Endothelial cell of umbilical vein (primary cell): ENCODE measurements around the gene IL10. TPM values are rescaled to one million over a fixed set of nuclear protein-coding genes. Genes with fewer than 3 reads are reported as not detected.
"Not testable (repeated sequence)": the region's sequence is repeated elsewhere in the genome, so short reads cannot be mapped to it uniquely, and the experiment has no call there.

Experiments
- BruUV-seq: library from RNA; stranded (reverse); fragments of 400-500 nt; replicated peaks from 2 replicates; lab custom pipeline; 2021; lab: Mats Ljungman, UMichigan
- CTCF ChIA-PET: fragments of 300-600, 350-600 bp; sonication (Branson Sonifier 250); formaldehyde crosslinking; loops from one replicate; lab custom pipeline; 2021; ENCODE audit warnings: antibody characterized with exemption, inconsistent platforms; lab: Charles Lee
- POLR2A ChIA-PET: fragments of 300-600, 350-600 bp; sonication (Branson Sonifier 250); formaldehyde crosslinking; loops from one replicate; lab custom pipeline; 2021; ENCODE audit warnings: antibody characterized with exemption, inconsistent platforms; lab: Charles Lee
- DNase-seq: peaks from one replicate; pipeline ENCODE4 v3.0.0-alpha.2; 2011; ENCODE audit warnings: low read depth, low spot score
- FAIRE-seq: peaks from 2 replicates; lab custom pipeline; 2011; peaks lifted over from hg19 to GRCh38; lab: Jason Lieb, UNC
- H2AFZ ChIP-seq: 2 replicates; pipeline ENCODE4 v1.6.0; 2012; ENCODE audit warnings: low read depth, low read length, control low read depth, inconsistent platforms
- H3K27ac ChIP-seq: 2 replicates; pipeline ENCODE4 v1.5.1; 2011; ENCODE audit warnings: low read depth, mild to moderate bottlenecking, control low read depth, low read length, moderate library complexity; ENCODE audit not compliant: insufficient read depth
- H3K27me3 ChIP-seq, 2 experiments: 2 replicates each; pipeline versions ENCODE4 v1.6.0 to v1.6.1; 2011; ENCODE audit warnings: low read length in 2 of 2, mixed read lengths in 1 of 2; ENCODE audit not compliant: control insufficient read depth in 2 of 2, insufficient read depth in 2 of 2
- H3K36me3 ChIP-seq, 2 experiments: 2 replicates in 1 of 2; 3 replicates in 1 of 2; pipeline ENCODE4 v1.5.1; 2011; ENCODE audit warnings: low read length in 2 of 2, mild to moderate bottlenecking in 1 of 2, moderate library complexity in 1 of 2; ENCODE audit not compliant: control insufficient read depth in 2 of 2, insufficient read depth in 2 of 2; ENCODE audit errors: extremely low read depth in 1 of 2
- H3K4me1 ChIP-seq: 3 replicates; pipeline ENCODE4 v1.5.1; 2011; ENCODE audit warnings: mild to moderate bottlenecking, low read length; ENCODE audit not compliant: control insufficient read depth, insufficient read depth; ENCODE audit errors: extremely low read depth
- H3K4me2 ChIP-seq: 2 replicates; pipeline ENCODE4 v1.6.1; 2011; ENCODE audit warnings: low read length, control low read depth, mixed read lengths; ENCODE audit not compliant: insufficient read depth
- H3K4me3 ChIP-seq, 3 experiments: fragments of 200-600 bp in 1 of 3; sonication (generic), shearing (Covaris generic) in 1 of 3; replicated peaks in 1 of 3; 2 replicates each; pipeline ENCODE4 v1.5.1; 2011 to 2016; ENCODE audit warnings: control low read depth in 3 of 3, low read length in 3 of 3, mild to moderate bottlenecking in 2 of 3, inconsistent platforms in 1 of 3, low read depth in 1 of 3, moderate library complexity in 1 of 3; ENCODE audit not compliant: insufficient read depth in 1 of 3
- H3K79me2 ChIP-seq: 2 replicates; pipeline ENCODE4 v1.6.0; 2012; ENCODE audit warnings: low read length, inconsistent platforms; ENCODE audit not compliant: control insufficient read depth, insufficient read depth
- H3K9ac ChIP-seq: replicated peaks from 2 replicates; pipeline ENCODE3; 2011; ENCODE audit warnings: low read length, control low read depth; ENCODE audit not compliant: insufficient read depth; ENCODE audit errors: extremely low read depth
- H3K9me1 ChIP-seq: replicated peaks from 3 replicates; pipeline ENCODE4 v1.6.0; 2011; ENCODE audit warnings: mild to moderate bottlenecking, low read length; ENCODE audit not compliant: control insufficient read depth, insufficient read depth; ENCODE audit errors: extremely low read depth
- H3K9me3 ChIP-seq: replicated peaks from 2 replicates; pipeline ENCODE4 v1.5.1; 2012; ENCODE audit warnings: low read length, inconsistent platforms; ENCODE audit not compliant: control insufficient read depth, insufficient read depth
- H4K20me1 ChIP-seq: replicated peaks from 2 replicates; pipeline ENCODE3; 2011; ENCODE audit warnings: mild to moderate bottlenecking, low read length; ENCODE audit not compliant: control insufficient read depth, insufficient read depth; ENCODE audit errors: extremely low read depth
- EZH2 ChIP-seq: IDR thresholded peaks from 2 replicates; pipeline ENCODE4 v1.6.1; 2012; ENCODE audit warnings: borderline replicate concordance, low read depth, mild to moderate bottlenecking, moderate library complexity, low read length, inconsistent platforms; ENCODE audit not compliant: severe bottlenecking
- FOS ChIP-seq: IDR thresholded peaks from 2 replicates; pipeline ENCODE4 v1.6.1; 2011; ENCODE audit warnings: mild to moderate bottlenecking, low read length, moderate library complexity, borderline replicate concordance; ENCODE audit not compliant: insufficient read depth
- GATA2 ChIP-seq: IDR thresholded peaks from 2 replicates; pipeline ENCODE4 v1.7.0; 2011; ENCODE audit warnings: low read depth, mild to moderate bottlenecking, moderate library complexity, mixed read lengths, low read length; ENCODE audit not compliant: insufficient read length, insufficient read depth
- JUN ChIP-seq: IDR thresholded peaks from 2 replicates; pipeline ENCODE4 v1.6.1; 2011; ENCODE audit warnings: borderline replicate concordance, low read depth; ENCODE audit not compliant: insufficient read length, insufficient read depth
- MYC ChIP-seq: IDR thresholded peaks from one replicate; pipeline ENCODE4 v1.6.1; 2011; ENCODE audit warnings: mild to moderate bottlenecking, low read depth, low read length
- POLR2A ChIP-seq: IDR thresholded peaks from 2 replicates; pipeline ENCODE4 v1.6.1; 2012; ENCODE audit warnings: low read depth, mild to moderate bottlenecking, control low read depth, low read length
- POLR2AphosphoS5 ChIP-seq: IDR thresholded peaks from 2 replicates; pipeline ENCODE4 v1.6.1; 2012; ENCODE audit warnings: low read depth, mild to moderate bottlenecking, control low read depth, low read length, moderate library complexity; ENCODE audit not compliant: insufficient read depth
- dilution Hi-C: fragments of 300-500 bp; cut with MboI; formaldehyde crosslinking; loops from one replicate; pipeline ENCODE4 v1.15.0; 2019; ENCODE audit warnings: low sequenced_read_pairs; ENCODE audit not compliant: extremely low pct_ligation_motif_present
- intact Hi-C: fragments of 100-400 bp; cut with micrococcal nuclease; formaldehyde crosslinking; loops from one replicate; pipeline ENCODE4 v1.10.0; 2022
- polyA plus RNA-seq, 4 experiments: library from polyadenylated mRNA; depleted of rRNA in 3 of 4; stranded (reverse) in 3 of 4; unstranded in 1 of 4; fragments of >200 nt; gene quantifications; 2 replicates each; pipeline versions ENCODE4 v1.2.1 to v1.2.3, GENCODE V29; 2011 to 2012; ENCODE audit warnings: missing spikeins in 1 of 4
- total RNA-seq: library from RNA; stranded (reverse); gene quantifications from 2 replicates; pipeline ENCODE4 v1.2.3, GENCODE V29; 2021
- TF ChIP-seq, protein P1 (sequence below), 2 donors: IDR thresholded peaks; 1 replicate in 1 of 2; 2 replicates in 1 of 2; pipeline ENCODE4 v1.5.1; 2011; ENCODE audit warnings: low read length in 2 of 2, mild to moderate bottlenecking in 2 of 2, moderate library complexity in 2 of 2, control low read depth in 1 of 2, inconsistent platforms in 1 of 2, low read depth in 1 of 2; ENCODE audit not compliant: insufficient read depth in 1 of 2; ENCODE audit errors: extremely low read depth in 1 of 2
- TF ChIP-seq, protein P2 (sequence below): IDR thresholded peaks from 2 replicates; pipeline ENCODE4 v1.6.1; 2011; ENCODE audit not compliant: insufficient read depth, insufficient read length

IL10 gene
- total and polyA plus RNA-seq, 2 donors (not counting 3 experiments of a cell fraction or from before 2014, with no cell fraction given) = not detected

DNA sequence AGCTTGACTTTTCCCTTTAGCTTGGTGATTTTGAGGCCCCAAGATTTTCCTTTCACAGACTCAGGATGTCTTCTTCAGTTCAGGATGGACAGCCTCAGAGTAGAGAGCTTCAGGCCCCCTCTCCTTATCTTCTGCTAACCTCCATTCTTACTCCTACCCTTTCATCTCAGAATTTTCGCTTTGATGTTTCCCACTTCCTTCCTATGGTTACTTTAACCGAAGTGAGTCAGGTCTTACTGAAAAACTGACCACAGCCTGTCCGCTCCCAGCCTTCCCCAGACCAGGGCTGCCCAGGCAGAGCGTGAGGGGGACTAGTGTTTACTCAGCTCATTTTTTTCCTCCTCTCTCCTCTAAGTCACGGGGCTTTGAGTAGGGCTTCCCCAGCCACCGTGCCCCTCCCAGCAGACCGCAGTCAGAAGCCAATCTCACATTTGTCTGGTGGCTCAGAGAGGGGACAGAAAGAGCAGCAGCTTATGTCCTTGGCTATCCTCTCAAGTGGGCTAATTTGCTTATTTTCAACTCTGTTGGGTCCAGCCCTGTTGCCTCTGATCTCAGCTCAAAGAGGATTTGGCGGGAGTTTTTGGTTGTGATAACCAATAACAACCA, 5.9 kb downstream of the IL10 start:
- H2AFZ ChIP-seq = no peak overlapping the region
- no peaks in the 10 kb centered on the region for H4K20me1 ChIP-seq
- no peak for FAIRE-seq
- no peaks in the 10 kb centered on the region for H3K79me2 ChIP-seq
- H3K27ac ChIP-seq = no peak overlapping the region
- no peak for TF ChIP-seq GATA2
- no peak for TF ChIP-seq EZH2
- TF ChIP-seq, protein P1, sequence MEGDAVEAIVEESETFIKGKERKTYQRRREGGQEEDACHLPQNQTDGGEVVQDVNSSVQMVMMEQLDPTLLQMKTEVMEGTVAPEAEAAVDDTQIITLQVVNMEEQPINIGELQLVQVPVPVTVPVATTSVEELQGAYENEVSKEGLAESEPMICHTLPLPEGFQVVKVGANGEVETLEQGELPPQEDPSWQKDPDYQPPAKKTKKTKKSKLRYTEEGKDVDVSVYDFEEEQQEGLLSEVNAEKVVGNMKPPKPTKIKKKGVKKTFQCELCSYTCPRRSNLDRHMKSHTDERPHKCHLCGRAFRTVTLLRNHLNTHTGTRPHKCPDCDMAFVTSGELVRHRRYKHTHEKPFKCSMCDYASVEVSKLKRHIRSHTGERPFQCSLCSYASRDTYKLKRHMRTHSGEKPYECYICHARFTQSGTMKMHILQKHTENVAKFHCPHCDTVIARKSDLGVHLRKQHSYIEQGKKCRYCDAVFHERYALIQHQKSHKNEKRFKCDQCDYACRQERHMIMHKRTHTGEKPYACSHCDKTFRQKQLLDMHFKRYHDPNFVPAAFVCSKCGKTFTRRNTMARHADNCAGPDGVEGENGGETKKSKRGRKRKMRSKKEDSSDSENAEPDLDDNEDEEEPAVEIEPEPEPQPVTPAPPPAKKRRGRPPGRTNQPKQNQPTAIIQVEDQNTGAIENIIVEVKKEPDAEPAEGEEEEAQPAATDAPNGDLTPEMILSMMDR (IDR thresholded peaks at IDR 0.05; ENCODE audit: extremely low read depth in 1 of 2, insufficient read depth in 1 of 2, low read depth in 1 of 2, low read length in 2 of 2) = no peak
- TF ChIP-seq FOS = no peak
- no peak for TF ChIP-seq POLR2AphosphoS5
- TF ChIP-seq POLR2A = no peak
- no peak for TF ChIP-seq JUN
- TF ChIP-seq, protein P2, sequence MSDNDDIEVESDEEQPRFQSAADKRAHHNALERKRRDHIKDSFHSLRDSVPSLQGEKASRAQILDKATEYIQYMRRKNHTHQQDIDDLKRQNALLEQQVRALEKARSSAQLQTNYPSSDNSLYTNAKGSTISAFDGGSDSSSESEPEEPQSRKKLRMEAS = no peak
- no peak for TF ChIP-seq MYC
- intact Hi-C loops (no loop called here), dilution Hi-C loops (no loop called here)
- H3K9me1 ChIP-seq = no peaks in the 10 kb centered on the region
- no peaks in the 10 kb centered on the region for H3K36me3 ChIP-seq
- no peaks in the 10 kb centered on the region for H3K9me3 ChIP-seq
- ChIA-PET POLR2A (no interaction called here), CTCF (interaction anchor here (1.0 to 1.8 kb wide), 4 partner anchors 31 to 102 kb away, joined by 3 to 5 read pairs (median 4); no protein-coding TSS in a partner anchor)
- no peak for DNase-seq
- peaks cover 10 to 13% of the 10 kb centered on the region in 2 experiments for H3K27me3 ChIP-seq
- no peak overlapping the region for H3K9ac ChIP-seq
- no peak overlapping the region for H3K4me2 ChIP-seq
- BruUV-seq = no TSS peak
- no peaks in the 10 kb centered on the region for H3K4me1 ChIP-seq
- no peak overlapping the region for H3K4me3 ChIP-seq

DNA sequence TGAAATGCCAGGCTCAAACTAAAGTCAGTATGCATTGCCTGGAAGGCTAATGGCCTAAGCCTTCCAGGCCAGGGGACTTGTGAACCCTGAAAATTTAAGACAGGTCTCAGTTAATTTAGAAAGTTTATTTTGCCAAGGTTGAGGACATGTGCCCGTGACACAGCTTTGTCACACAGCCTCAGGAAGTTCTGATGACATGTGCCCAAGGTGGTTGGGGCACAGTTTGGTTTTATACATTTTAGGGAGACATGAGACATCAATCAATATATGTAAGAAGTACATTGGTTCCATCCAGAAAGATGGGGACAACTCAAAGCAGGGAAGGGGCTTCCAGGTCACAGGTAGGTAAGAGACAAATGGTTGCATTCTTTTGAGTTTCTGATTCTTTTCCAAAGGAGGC, 6.5 kb downstream of the IL10 start:
- H4K20me1 ChIP-seq, dilution Hi-C loops, H2AFZ ChIP-seq, H3K9me1 ChIP-seq, H3K79me2 ChIP-seq, H3K27me3 ChIP-seq, FAIRE-seq, BruUV-seq, H3K27ac ChIP-seq, H3K4me3 ChIP-seq, H3K9ac ChIP-seq, H3K9me3 ChIP-seq, H3K4me1 ChIP-seq, POLR2A ChIA-PET, H3K4me2 ChIP-seq, intact Hi-C loops, H3K36me3 ChIP-seq, DNase-seq: not testable (repeated sequence)
- CTCF ChIA-PET = interaction anchor here (1.0 to 1.8 kb wide), 5 partner anchors 31 to 101 kb away, joined by 3 to 5 read pairs (median 4); no protein-coding TSS in a partner anchor
